ENCODE measurements around the gene TMEM259. TPM values are rescaled to one million over a fixed set of nuclear protein-coding genes. Genes with fewer than 3 reads are reported as not detected.

Gene TMEM259
- total and polyA plus RNA-seq, 2 of the 13 experiments (the other 11 are each of a cell fraction or from before 2014, with no cell fraction given): 64.7 to 164 TPM

GRCh38 chr19:1012334-1012733 lies 8.6 kb downstream of the TMEM259 start:
- H2AFZ ChIP-seq (ENCODE audit: low read length): no peak overlapping the region
- H3K9me3 ChIP-seq (ENCODE audit: low read length): no peaks in the 10 kb centered on the region
- H3K4me3 ChIP-seq (replicated peaks in 1 of 3; ENCODE audit: insufficient read depth in 1 of 3, low read depth in 2 of 3, low read length in 3 of 3): no peak overlapping the region
- BruUV-seq (replicated peaks): no TSS peak
- FAIRE-seq (no peak), ATAC-seq (no peak), DNase-seq (ENCODE audit: low spot score) (no peak)
- in situ Hi-C loops (cut with HindIII; ENCODE audit: extremely low pct_ligation_motif_present, low pct_unique_long_range_greater_than_20kb) (no loop called here), intact Hi-C loops (cut with micrococcal nuclease; ENCODE audit: unreplicated experiment) (no loop called here)
- no peak overlapping the region for H3K4me2 ChIP-seq (ENCODE audit: low read depth, low read length)
- peaks cover 13% of the 10 kb centered on the region; the same call in 1 of the 2 replicates for H4K20me1 ChIP-seq (ENCODE audit: insufficient read depth, low read length)
- peaks cover 12% of the 10 kb centered on the region for H3K4me1 ChIP-seq (ENCODE audit: insufficient read depth, low read length)
- H3K27ac ChIP-seq (ENCODE audit: extremely low read length, insufficient read depth, low read length): no peak overlapping the region
- H3K36me3 ChIP-seq (replicated peaks in 1 of 2; ENCODE audit: control insufficient read depth in 1 of 2, insufficient read depth in 2 of 2, low read length in 2 of 2): peaks cover 15 to 18% of the 10 kb centered on the region in 2 experiments; a peak in 3 of 5 replicates
- TF ChIP-seq KIAA2018 (CRISPR knock-in tag; IDR thresholded peaks at IDR 0.05; ENCODE audit: borderline replicate concordance): no peak
- peak; percentile 39 for TF ChIP-seq RBFOX2 (IDR thresholded peaks at IDR 0.05; ENCODE audit: low read depth, low read length)
- TF ChIP-seq ZNF275 (CRISPR knock-in tag; IDR thresholded peaks at IDR 0.05; ENCODE audit: borderline replicate concordance): no peak
- TF ChIP-seq AGO2 (optimal IDR thresholded peaks at IDR 0.05; ENCODE audit: low read depth, low read length): peak; percentile 13
- TF ChIP-seq AKAP8 (CRISPR knock-in tag; IDR thresholded peaks at IDR 0.05): 0 out of 2 replicates have a peak, but pooled peaks have one; percentile 38
- POLR2A ChIA-PET: no interaction called here
- H3K9ac ChIP-seq (ENCODE audit: insufficient read depth, low read depth, low read length): no peak overlapping the region
- H3K79me2 ChIP-seq (ENCODE audit: insufficient read depth, low read length): peaks cover 24% of the 10 kb centered on the region
- 99% methylated on average over 10 of the region's 18 CpGs for WGBS (ENCODE audit: low lambda C conversion rate)
- CTCF ChIA-PET (ENCODE audit: low intra/inter-chr PET ratio, low total read pairs): no interaction called here
- no peaks in the 10 kb centered on the region for H3K27me3 ChIP-seq (ENCODE audit: control insufficient read depth in 1 of 2, insufficient read depth in 2 of 2, low read length in 2 of 2)

Measured in HepG2 (cell line).